HL-60 (cell line): ENCODE results near the gene TBC1D22A.

Source experiments
- DNase-seq, 2 experiments: peaks; one replicate each; pipeline ENCODE4 v3.0.0-alpha.2; 2010 to 2020; ENCODE audit warnings: low read depth in 1 of 2, low spot score in 1 of 2
- H3K27ac ChIP-seq: fragments of 250-450 bp; sonication (Bioruptor Pico); replicated peaks from 2 replicates; pipeline ENCODE4 v1.5.1; 2020; ENCODE audit warnings: mild to moderate bottlenecking, moderate library complexity
- H3K27me3 ChIP-seq: fragments of 250-450 bp; sonication (Bioruptor Pico); 2 replicates; pipeline ENCODE4 v1.5.1; 2021; ENCODE audit warnings: mild to moderate bottlenecking, moderate library complexity; ENCODE audit not compliant: insufficient read depth, poor library complexity, severe bottlenecking
- H3K4me3 ChIP-seq: replicated peaks from 2 replicates; pipeline ENCODE4 v1.5.1; 2011; ENCODE audit warnings: mild to moderate bottlenecking, control low read depth, low read length; ENCODE audit not compliant: insufficient read depth
- CTCF ChIP-seq: IDR thresholded peaks from one replicate; pipeline ENCODE4 v1.5.1; 2011; ENCODE audit warnings: low read length, control low read depth, inconsistent platforms; ENCODE audit not compliant: insufficient read depth
- GABPA ChIP-seq: IDR thresholded peaks from 2 replicates; pipeline ENCODE4 v1.6.1; 2012; ENCODE audit warnings: low read depth
- POLR2AphosphoS5 ChIP-seq: IDR thresholded peaks from 2 replicates; pipeline ENCODE4 v1.6.1; 2012; ENCODE audit warnings: low read depth
- SPI1 ChIP-seq: IDR thresholded peaks from 2 replicates; pipeline ENCODE4 v1.6.1; 2012; ENCODE audit warnings: low read depth, mild to moderate bottlenecking, borderline replicate concordance
- TF ChIP-seq, protein P1 (sequence below): IDR thresholded peaks from 2 replicates; pipeline ENCODE4 v1.6.1; 2012; ENCODE audit warnings: low read depth; ENCODE audit not compliant: insufficient replicate concordance

Gene TBC1D22A

GRCh38 chr22:46894851-46895640 is 132.6 kb downstream of the TBC1D22A start:
- TF ChIP-seq POLR2AphosphoS5, result no peak
- no peak for TF ChIP-seq CTCF
- TF ChIP-seq GABPA, result no peak
- TF ChIP-seq, protein P1, sequence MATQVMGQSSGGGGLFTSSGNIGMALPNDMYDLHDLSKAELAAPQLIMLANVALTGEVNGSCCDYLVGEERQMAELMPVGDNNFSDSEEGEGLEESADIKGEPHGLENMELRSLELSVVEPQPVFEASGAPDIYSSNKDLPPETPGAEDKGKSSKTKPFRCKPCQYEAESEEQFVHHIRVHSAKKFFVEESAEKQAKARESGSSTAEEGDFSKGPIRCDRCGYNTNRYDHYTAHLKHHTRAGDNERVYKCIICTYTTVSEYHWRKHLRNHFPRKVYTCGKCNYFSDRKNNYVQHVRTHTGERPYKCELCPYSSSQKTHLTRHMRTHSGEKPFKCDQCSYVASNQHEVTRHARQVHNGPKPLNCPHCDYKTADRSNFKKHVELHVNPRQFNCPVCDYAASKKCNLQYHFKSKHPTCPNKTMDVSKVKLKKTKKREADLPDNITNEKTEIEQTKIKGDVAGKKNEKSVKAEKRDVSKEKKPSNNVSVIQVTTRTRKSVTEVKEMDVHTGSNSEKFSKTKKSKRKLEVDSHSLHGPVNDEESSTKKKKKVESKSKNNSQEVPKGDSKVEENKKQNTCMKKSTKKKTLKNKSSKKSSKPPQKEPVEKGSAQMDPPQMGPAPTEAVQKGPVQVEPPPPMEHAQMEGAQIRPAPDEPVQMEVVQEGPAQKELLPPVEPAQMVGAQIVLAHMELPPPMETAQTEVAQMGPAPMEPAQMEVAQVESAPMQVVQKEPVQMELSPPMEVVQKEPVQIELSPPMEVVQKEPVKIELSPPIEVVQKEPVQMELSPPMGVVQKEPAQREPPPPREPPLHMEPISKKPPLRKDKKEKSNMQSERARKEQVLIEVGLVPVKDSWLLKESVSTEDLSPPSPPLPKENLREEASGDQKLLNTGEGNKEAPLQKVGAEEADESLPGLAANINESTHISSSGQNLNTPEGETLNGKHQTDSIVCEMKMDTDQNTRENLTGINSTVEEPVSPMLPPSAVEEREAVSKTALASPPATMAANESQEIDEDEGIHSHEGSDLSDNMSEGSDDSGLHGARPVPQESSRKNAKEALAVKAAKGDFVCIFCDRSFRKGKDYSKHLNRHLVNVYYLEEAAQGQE, result no peak
- no peak for TF ChIP-seq SPI1
- H3K4me3 ChIP-seq, result no peak overlapping the region
- H3K27ac ChIP-seq, result peak overlapping the region; percentile 55
- DNase-seq, result no peak
- H3K27me3 ChIP-seq, result no peaks in the 10 kb centered on the region

GRCh38 chr22:46895753-46896152 is 133.3 kb downstream of the TBC1D22A start:
- TF ChIP-seq SPI1 (peak; percentile 94), GABPA (no peak), POLR2AphosphoS5 (no peak)
- peak; percentile 8 to 79 for DNase-seq
- peak overlapping the region; percentile 55 for H3K27ac ChIP-seq

GRCh38 chr22:46896166-46896565 is 133.7 kb downstream of the TBC1D22A start:
- DNase-seq, result no peak
- Histone ChIP-seq H3K4me3 (no peak overlapping the region), H3K27me3 (no peaks in the 10 kb centered on the region), H3K27ac (peak overlapping the region; percentile 55)
- TF ChIP-seq SPI1 (peak; percentile 9; the same call in 1 of the 2 replicates), GABPA (no peak)

More at GRCh38 chr22:46895753-46896152, 133.3 kb downstream of the TBC1D22A start:
- Histone ChIP-seq H3K27me3 (no peaks in the 10 kb centered on the region), H3K4me3 (no peak overlapping the region)

GRCh38 chr22:46896568-46897245 is 134.3 kb downstream of the TBC1D22A start:
- no peak overlapping the region for H3K4me3 ChIP-seq
- no peak for DNase-seq
- peak overlapping the region; percentile 55 for H3K27ac ChIP-seq
- TF ChIP-seq, protein P1, result no peak
- no peak for TF ChIP-seq GABPA
- TF ChIP-seq POLR2AphosphoS5, result no peak
- no peak for TF ChIP-seq SPI1
- no peak for TF ChIP-seq CTCF
- no peaks in the 10 kb centered on the region for H3K27me3 ChIP-seq
